Stimulated activated naive CD4-positive, alpha-beta T cell (primary cell): ENCODE measurements around the gene ARG1.
"Not testable (repeated sequence)": the region's sequence is repeated elsewhere in the genome, so short reads cannot be mapped to it uniquely, and the experiment has no call there.

Source experiments
- DNase-seq, 6 experiments: peaks; one replicate each; lab custom pipeline; 2025; lab: John Stamatoyannopoulos, UW

Gene ARG1

DNA sequence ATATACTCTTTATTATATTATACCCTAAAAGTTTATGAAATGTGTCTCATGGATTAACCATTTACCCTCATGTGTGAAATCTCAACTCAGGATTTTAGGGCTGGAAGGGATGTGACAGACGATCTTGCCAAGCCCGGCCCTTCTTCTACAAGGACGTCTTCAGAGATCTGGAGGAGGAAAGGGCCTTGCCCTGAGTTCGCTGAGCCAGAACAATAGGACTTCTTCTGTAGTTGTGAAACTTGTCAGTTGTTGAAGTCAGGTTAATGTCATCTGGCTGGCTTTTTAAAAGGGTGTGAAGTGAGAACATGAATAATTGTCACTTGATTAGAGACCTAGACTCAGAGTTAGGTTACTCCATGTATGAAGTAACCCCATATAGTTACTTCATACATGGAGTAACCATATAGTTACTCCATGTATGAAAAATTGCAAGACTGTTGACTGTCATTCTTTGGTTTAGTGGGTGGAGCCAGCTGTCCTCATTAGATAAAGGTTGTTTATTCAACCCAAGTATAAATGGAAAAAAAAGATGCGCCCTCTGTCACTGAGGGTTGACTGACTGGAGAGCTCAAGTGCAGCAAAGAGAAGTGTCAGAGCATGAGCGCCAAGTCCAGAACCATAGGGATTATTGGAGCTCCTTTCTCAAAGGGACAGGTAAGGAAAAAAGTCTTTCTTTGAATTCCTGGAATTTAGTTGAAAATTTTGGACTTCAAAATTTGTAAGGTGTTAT, at the start of gene ARG1:
Gene ARG1 (plus strand): TSS at position 541 of the 730 bp plus-strand sequence. CDS start 57 bp downstream, at position 598.
- DNase-seq = no peak

DNA sequence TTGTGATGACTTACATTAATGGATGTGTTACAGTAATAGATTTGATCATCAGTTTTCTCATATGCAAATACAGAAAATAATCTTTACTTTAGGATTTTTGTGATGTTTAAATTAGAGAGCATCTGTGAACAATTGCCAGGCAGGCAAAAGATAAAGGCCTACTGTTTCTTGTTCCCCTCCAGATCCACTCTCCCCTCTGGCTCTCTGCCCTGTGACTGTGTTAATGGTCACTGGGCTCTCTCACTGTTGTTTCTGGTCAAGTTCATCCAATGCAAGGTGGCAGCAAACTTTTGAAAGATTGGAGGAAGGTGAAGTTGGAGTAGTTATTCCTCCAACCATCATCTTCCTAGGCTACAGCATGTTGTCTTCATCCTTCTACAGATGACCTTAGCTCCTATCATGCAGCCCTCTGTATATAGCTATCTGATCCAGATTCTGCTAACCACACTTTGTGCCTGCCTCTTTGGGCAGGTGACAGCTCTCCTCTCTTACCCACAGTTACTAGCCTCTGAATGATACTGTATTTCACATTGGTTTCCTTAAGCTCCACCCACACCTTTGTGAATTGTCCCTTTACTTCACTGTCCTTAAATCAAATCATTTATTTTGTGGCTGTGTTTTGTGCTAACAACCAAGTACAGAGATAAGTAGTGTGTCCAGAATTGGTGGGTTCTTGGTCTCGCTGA, 48.9 kb upstream of the ARG1 start:
- DNase-seq = no peak

DNA sequence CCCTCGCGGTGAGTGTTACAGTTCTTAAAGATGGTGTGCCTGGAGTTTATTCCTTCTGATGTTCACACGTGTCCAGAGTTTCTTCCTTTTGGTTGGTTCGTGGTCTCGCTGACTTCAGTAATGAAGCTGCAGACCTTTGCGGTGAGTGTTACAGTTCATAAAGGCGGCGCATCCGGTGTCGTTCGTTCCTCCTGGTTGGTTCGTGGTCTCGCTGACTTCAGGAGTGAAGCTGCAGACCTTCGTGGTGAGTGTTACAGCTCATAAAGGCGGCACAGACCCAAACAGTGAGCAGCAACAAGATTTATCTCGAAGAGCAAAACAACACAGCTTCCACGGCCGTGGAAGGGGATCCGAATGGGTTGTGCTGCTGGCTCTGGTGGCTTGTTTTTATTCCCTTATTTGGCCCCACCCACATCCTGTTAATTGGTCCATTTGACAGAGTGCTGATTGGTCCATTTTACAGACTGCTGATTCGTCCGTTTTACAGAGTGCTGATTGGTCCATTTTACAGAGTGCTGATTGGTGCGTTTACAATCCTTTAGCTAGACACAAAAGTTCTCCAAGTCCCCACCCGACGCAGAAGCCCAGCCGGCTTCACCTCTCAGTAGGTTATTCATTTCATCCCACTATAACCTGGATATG, 48.2 kb upstream of the ARG1 start:
- peak in 2 of 6 experiments; percentile 28 to 35 for DNase-seq

DNA sequence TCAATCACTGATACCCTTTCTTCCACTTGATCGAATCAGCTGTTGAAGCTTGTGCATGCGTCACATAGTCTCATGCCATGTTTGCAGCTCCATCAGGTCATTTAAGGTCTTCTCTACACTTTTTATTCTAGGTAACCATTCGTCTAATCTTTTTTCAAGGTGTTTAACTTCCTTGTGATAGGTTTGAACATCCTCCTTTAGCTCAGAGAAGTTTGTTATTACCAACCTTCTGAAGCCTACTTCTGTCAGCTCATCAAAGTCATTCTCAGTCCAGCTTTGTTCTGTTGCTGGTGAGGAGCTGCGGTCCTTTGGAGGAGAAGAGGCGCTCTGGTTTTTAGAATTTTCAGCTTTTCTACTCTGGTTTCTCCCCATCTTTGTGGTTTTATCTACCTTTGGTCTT, 42.1 kb upstream of the ARG1 start:
- peak in 4 of 6 experiments; percentile 19 to 63 (median 58) for DNase-seq

DNA sequence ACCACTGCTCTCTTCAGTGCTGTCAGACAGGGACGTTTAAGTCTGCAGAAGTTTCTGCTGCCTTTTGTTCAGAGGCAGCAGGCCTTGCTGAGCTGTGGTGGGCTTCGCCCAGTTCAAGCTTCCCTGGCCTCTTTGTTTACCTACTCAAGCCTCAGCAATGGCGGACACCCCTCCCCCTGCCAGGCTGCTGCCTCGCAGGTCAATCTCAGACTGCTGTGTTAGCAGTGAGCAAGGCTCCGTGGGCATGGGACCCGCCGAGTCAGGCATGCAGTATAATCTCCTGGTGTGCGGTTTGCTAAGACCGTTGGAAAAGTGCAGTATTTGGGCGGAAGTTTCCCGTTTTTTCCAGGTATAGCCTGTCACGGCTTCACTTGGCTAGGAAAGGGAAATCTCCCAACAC, 41.3 kb upstream of the ARG1 start:
- not testable (repeated sequence) for DNase-seq

DNA sequence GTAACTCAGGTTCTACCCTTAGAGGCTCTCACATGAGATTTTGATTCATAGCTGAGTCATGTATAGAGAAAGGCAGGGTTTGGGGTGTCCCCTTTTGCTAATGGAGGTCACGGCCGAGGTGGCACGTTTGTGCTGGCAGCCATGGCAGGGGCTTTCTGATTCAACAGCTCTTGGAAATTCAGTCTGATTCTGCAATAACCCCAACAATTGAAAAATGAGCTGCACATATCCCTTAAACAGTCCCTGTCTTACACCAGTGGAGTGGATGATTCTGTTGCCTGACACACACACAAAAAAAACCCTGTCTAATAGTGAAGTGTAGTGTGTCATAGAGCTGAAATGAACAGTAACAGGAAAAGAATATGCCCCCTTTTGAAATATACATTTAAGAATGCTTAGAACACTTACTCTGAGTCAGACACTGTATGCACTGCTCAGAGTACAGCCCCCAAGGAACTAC, 40.4 kb upstream of the ARG1 start:
- peak in 1 of 6 experiments; percentile 5 for DNase-seq

DNA sequence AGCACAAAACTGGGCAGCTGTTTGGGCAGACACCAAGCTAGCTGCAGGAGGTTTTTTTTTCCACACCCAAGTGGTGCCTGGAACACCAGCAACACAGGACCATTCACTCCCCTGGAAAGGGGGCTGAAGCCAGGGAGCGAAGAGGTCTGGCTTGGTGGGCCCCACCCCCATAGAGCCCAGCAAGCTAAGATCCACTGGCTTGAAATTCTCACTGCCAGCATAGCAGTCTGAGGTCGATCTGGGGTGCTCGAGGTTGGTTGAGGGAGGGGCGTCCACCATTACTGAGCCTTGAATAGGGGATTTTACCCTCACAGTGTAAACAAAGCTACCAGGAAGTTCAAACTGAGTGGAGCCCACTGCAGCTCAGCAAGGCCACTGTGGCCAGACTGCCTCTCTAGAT, 34.4 kb upstream of the ARG1 start:
- not testable (repeated sequence) for DNase-seq

DNA sequence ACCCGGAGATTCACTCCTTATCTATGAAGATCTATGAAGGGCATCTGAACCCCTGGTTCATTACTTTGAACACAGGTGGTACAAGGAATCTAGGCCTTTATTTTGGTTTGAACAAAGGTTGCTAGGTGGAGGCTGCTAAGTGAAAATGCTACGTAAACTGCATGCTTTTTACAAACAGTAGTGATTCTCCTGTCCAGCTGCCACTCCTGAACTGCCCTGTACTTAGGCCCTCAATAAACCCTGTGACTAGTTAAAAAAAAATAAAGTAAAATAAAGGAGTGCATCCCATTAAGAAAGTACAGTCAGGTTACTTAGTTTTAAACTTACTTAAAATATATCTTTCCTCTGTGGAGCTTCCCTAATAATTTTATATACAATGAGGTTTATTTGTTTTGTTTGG, 27.7 kb upstream of the ARG1 start:
- DNase-seq = no peak

DNA sequence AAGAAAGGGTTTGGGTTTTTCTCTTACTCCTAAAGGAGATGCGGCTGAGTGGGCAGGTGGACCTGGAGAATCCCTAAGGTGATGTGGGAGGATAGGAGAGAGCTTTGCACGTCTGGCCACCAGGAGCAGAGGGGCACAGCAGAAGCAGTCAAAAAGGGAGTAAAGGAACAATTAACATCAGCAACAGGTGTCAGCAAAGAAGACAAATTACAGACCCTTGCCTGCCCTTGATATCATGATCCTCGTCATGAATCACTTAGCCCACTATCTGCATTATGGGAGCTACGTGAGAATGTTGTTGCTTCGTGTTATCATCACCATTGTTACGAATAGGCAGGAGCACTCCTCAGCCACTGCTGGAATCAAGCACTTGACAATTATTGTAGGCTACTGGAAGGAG, 25.5 kb upstream of the ARG1 start:
- no peak for DNase-seq

DNA sequence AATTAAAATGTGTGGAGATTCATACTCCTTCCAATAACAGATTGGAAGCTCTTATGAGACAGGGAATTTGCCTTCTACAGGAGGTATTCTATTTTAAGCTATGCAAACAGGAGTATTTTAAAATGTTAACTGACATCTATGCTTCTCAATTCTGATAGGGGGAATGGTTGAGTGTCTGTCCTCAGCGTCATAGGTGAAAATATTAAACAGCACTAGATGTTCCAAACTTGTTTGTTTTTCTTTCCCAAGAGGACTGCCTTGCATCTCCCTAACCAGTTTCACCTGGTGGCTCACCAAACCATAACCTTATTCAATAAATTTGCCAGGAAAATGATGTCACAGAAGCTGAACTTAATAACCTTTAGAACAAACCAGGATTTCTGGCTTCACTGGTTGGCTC, 24.6 kb upstream of the ARG1 start:
- DNase-seq = no peak

DNA sequence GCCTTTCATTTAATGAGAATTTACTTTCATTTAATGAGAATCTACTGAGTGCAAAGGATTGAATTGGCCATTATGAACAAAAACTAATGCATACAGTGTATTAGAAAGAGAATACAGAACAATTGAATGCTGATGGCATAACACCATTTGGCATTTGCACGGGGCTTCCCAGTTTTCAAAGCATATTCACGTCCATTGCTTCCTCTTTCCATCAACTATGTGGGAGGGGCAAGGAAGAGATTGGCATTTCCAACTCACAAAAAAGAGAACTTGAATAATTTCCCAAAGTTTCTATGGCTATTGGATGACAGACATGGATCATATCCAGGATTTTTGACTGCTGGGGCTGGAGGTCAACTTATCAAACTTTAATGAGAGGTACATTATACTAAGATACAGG, 23.2 kb upstream of the ARG1 start:
- no peak for DNase-seq

DNA sequence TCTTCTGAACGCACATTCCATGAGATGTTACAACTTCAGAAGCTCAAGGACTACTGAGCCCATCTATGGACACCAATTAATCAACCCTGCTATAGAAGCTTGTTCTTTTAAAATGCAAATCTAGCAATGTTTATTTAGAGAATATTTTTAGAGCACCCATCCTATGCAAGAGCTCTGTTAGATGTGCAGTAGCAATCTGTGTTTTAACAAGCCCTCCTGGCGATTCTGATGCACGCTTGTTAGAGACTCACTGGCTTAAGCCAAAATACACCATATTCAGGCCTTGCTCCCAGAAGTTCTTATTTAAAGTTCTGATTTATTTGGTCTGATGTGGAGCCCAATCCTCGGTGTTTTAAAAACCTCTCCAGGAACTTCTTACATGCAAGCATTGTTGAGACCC, 21.1 kb upstream of the ARG1 start:
- no peak for DNase-seq

DNA sequence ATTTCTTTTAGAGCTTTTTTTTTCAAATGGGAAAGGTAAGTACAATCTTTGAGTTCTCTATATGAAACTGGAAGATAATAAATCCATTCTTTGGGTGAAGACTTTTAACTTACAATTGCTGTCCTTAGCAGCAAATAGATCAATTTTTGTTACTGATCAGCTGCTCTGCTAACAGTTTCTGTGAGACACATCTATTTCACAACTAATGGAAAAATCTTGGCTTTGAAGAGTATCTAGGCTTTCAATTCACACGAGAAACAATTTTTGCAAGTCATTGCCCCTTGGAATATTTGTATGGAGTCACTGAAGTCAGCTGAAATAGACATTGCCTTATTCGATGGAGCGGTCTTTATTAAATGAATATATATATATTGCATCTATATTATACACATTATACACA, 20.5 kb upstream of the ARG1 start:
- DNase-seq = no peak

DNA sequence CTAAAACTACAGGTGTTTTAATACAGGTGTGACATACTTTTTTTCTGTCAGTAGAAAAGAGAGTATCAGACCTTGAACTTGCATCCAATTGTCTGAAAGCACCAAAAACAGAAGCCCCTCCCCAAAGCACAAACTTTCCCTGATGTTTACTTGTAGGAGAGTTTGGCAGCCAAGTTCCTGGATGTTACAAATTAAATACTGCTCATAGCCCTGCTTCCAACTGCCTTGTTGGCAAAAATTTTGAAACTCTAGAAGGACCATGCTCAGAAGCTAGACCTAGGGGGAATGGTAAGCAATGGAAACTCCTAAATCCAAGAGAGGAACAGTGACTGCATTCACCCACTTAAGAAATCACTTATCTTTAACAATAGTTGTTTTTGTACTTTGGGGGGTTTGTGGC, 17.0 kb upstream of the ARG1 start:
- no peak for DNase-seq

DNA sequence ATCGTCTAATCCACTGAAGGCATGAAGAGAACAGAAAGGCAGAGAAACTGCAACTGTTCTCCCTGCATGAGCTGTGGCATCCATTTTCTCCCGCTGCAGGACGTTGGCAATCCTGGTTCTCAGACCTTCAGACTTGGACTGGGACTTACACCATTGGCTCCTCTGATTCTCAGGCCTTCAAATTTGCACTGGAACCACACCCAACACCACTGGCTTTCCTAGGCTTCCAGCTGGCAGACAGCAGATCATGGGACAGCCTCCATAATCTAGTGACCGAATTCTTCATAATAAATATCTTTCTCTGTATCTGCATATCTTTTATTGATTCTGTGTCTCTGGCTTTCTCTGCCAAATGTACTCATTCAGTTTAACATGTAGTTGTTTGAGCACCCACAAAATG, 14.1 kb upstream of the ARG1 start:
- no peak for DNase-seq

DNA sequence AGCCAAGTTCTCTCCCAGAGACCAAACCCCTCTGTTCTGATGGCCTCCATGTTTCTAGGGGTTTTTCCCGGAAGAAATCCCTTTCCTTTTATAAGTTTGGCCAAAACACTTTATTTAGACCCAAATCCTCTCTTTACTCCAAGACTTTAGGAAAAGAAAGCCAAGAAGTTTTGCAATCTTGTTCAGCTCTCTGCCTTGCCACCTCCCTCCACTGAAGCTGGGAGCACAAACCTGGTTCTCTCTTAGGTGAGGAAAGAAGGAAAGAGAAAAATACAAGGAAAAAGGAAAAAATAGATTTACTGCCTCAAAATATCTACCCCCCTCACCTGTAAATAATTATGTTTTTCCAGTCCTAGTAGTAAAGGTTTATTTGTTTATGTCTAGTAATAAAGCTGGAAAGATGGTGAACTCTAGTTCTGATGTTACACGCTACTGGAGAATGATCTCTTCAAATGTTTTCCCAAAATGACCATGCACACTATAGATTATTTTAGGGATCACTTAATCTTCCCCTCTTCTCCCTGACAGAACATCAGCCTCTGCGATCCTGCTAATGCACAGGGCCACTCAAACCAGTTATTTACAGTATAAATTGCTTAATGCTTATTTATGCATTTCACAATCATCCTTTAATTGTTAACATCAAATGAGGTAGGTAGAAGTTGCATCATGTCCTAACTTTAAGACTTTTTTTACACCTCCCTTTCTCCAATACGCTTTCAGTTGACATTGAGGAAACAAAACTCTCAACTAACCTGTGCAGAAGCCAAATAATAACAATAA, 10.9 kb upstream of the ARG1 start:
- DNase-seq = no peak

DNA sequence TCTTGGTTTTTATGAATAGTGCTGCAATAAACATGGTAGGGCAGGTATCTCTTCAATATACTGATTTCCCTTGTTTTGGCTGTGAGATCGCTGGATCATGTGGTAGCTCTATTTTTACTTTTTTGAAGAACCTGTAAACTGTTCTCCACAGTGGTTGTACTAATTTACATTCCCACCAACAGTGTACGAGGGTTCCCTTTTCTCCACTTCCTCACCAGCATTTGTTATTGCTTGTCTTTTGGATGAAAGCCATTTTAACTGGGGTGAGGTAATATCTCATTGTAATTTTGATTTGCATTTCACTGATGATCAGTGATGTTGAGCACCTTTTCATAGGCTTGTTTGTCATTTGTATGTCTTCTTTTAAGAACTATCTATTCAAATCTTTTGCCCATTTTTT, 8.0 kb upstream of the ARG1 start:
- DNase-seq = no peak

DNA sequence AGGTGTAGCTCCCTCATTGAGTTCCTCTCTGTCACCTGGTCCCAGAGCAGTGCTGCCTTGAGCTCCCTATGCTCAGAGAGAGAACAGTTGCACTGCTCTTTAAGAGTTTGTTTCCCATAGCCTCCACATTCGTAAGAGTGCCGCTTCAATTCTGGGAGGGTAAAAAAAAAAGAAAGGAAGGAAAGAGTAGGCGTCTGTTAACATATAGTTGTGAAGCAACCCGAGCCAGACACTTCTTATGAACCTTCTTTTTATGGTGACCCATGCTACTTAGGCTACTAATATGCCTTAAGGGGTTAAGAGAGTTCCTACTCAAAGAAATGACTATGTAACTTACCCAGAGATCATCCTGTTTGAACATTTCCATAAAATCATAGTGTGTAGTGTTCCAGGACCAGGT, 4.3 kb upstream of the ARG1 start:
- DNase-seq = no peak

DNA sequence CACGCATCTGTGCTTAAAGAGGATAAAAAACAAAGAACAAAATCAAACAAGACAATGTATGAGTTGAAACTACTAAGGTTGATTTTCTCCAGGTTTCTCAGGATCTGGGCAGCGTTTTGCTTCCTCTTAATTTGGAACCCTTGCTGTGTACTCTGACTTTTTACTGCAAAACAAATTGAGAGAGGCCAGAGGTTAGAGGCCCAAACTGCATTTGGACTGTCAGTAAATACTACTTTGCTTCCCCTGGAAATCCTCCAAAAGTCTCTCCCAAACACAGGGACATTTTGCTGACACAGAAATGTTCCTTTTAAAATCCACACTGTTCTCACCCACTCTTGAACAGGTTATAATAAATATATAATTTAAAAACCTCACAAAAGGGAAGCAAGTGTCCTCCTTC, 1.1 kb downstream of the ARG1 start:
- no peak for DNase-seq

DNA sequence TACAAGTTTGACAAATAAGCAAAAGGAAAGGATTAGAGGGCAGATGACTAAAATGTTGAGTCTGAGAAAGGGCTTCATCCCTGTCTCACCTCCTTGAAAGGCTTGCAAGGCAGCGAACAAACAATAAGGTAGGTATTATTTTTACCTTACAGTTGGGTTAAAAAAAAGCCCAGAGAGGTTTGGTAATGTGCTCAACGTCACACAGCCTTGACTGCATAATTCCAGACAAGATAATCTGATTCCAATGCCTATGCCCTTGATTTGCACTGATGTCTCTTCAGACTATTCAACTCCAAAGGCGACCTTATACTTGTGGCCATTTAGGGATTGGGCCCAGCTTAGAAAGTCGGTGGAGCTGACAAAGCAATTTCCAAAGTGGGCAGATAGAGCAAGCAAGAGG, 1.7 kb downstream of the ARG1 start:
- DNase-seq = no peak

DNA sequence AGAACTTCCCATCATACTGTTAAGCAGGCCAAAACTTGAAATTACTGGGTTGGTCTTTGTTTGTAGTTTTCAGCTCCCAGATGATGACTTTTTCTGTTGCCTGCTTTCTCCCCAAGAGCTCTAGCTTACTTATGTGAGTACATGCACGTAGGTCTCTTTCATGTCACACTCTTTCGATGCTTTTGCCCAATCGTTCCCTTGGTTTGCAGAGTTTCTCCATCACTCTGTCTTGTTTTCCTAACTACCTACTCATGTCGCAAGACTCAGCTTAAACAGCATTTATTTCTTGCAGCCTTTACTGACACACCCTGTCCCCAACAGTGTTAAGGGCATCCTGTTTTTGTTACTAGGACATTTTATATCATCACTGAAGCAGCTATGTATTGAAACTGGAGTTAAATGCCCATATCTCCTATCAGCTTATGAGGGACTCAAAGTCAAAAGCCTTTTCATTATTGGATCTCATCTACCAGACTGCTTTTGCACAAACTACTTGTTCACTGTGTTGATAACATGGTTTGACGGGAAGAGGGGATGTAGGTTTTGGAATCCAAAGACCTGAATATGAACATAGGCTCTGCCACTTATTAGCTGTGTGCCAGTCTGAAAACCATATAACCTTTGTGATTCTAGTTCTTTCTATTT, 2.9 kb downstream of the ARG1 start:
- DNase-seq = no peak

DNA sequence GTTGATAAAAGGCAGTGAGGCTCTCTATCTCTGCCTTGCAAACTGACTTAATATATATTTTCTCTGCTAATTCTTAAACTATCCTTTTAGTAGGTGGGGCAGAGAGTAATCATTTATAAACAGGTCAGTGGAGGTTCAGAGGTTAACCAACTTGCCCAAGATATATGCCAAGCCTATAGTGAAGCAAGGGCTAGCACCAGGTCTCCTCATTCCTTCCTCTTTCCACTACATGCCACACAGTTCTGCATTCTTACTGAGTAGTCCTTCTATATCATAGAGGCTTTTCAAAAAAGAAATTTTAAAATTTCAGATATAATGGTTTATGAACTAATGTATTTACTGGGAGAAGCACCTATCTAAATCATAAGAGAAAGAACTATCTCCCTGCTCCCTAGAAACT, 8.5 kb downstream of the ARG1 start:
- DNase-seq = no peak
